HG02588 (cell line): Measurements from ENCODE around the gene UGT1A10.

Experiments
- ATAC-seq: cut with Tn5 transposase; IDR thresholded peaks from one replicate; pipeline ENCODE4 v1.9.1; 2021; ENCODE audit warnings: mild to moderate bottlenecking, moderate library complexity; ENCODE audit not compliant: unreplicated experiment

Gene UGT1A10

GRCh38 chr2:233801357-233802131 is 165.3 kb downstream of the UGT1A10 start:
- no peak for ATAC-seq

GRCh38 chr2:233802132-233802815 is 166.0 kb downstream of the UGT1A10 start:
- no peak for ATAC-seq

GRCh38 chr2:233803292-233803911 is 167.2 kb downstream of the UGT1A10 start:
- no peak for ATAC-seq

GRCh38 chr2:233803994-233804393 is 167.7 kb downstream of the UGT1A10 start:
- no peak for ATAC-seq

- no peak for ATAC-seq
These were observed 171.1 kb downstream of the UGT1A10 start for GRCh38 chr2:233807215-233807865.

GRCh38 chr2:233807966-233808935 is 172.0 kb downstream of the UGT1A10 start:
- no peak for ATAC-seq

- ATAC-seq = no peak
These were observed 174.1 kb downstream of the UGT1A10 start for GRCh38 chr2:233810385-233810784.

- ATAC-seq = no peak
These were observed 174.8 kb downstream of the UGT1A10 start for GRCh38 chr2:233811087-233811486.

- no peak for ATAC-seq
These were observed 175.5 kb downstream of the UGT1A10 start for GRCh38 chr2:233811732-233812131.

- no peak for ATAC-seq
These were observed 177.2 kb downstream of the UGT1A10 start for GRCh38 chr2:233813236-233814055.

GRCh38 chr2:233814056-233814835 is 178.0 kb downstream of the UGT1A10 start:
- no peak for ATAC-seq

GRCh38 chr2:233815861-233816260 is 179.6 kb downstream of the UGT1A10 start:
- ATAC-seq = no peak

- no peak for ATAC-seq
These were observed 180.1 kb downstream of the UGT1A10 start for GRCh38 chr2:233816334-233816733.

- no peak for ATAC-seq
These were observed 180.5 kb downstream of the UGT1A10 start for GRCh38 chr2:233816771-233817170.

GRCh38 chr2:233817361-233817911 is 181.2 kb downstream of the UGT1A10 start:
- ATAC-seq = no peak

- ATAC-seq = no peak
These were observed 181.9 kb downstream of the UGT1A10 start for GRCh38 chr2:233817995-233818638.

- ATAC-seq = no peak
These were observed 182.7 kb downstream of the UGT1A10 start for GRCh38 chr2:233818639-233819621.
